Fibroblast of lung (primary cell): ENCODE measurements around the gene NRG2. TPM values are rescaled to one million over a fixed set of nuclear protein-coding genes. Genes with fewer than 3 reads are reported as not detected.

ENCODE experiments used
- DNase-seq, 2 donors: peaks; one replicate each; pipeline versions ENCODE4 v3.0.0 to v3.0.0-alpha.2; 2010; ENCODE audit warnings: low read depth in 2 of 2
- H2AFZ ChIP-seq: 2 replicates; pipeline ENCODE4 v1.5.1; 2012; ENCODE audit warnings: low read length, control low read depth, inconsistent platforms
- H3K27ac ChIP-seq: 2 replicates; pipeline ENCODE4 v1.5.1; 2011; ENCODE audit warnings: low read length, control low read depth; ENCODE audit not compliant: insufficient read depth
- H3K27me3 ChIP-seq: 2 replicates; pipeline ENCODE4 v1.5.1; 2011; ENCODE audit warnings: mild to moderate bottlenecking, low read length; ENCODE audit not compliant: control insufficient read depth, insufficient read depth
- H3K36me3 ChIP-seq: 2 replicates; pipeline ENCODE4 v1.5.1; 2011; ENCODE audit warnings: low read length; ENCODE audit not compliant: control insufficient read depth, insufficient read depth
- H3K4me1 ChIP-seq: 2 replicates; pipeline ENCODE4 v1.5.1; 2011; ENCODE audit warnings: low read length; ENCODE audit not compliant: control insufficient read depth, insufficient read depth; ENCODE audit errors: extremely low read depth
- H3K4me2 ChIP-seq: 2 replicates; pipeline ENCODE4 v1.5.1; 2011; ENCODE audit warnings: low read length, control low read depth; ENCODE audit not compliant: insufficient read depth; ENCODE audit errors: extremely low read depth
- H3K4me3 ChIP-seq, 4 experiments: fragments of 200-600 bp in 1 of 4; sonication (generic) in 1 of 4; replicated peaks in 1 of 4; 2 replicates each; pipeline ENCODE4 v1.5.1; 2011 to 2016; ENCODE audit warnings: low read length in 4 of 4, low read depth in 3 of 4, mild to moderate bottlenecking in 3 of 4, control low read depth in 2 of 4, inconsistent platforms in 1 of 4, mixed read lengths in 1 of 4; ENCODE audit not compliant: insufficient read depth in 1 of 4; ENCODE audit errors: control extremely low read depth in 1 of 4
- H3K79me2 ChIP-seq: 2 replicates; pipeline ENCODE4 v1.5.1; 2012; ENCODE audit warnings: mild to moderate bottlenecking, low read length, inconsistent platforms; ENCODE audit not compliant: control insufficient read depth, insufficient read depth
- H3K9ac ChIP-seq: 2 replicates; pipeline ENCODE4 v1.5.1; 2011; ENCODE audit warnings: mild to moderate bottlenecking, low read length, control low read depth; ENCODE audit not compliant: insufficient read depth
- H3K9me3 ChIP-seq: 2 replicates; pipeline ENCODE4 v1.5.1; 2012; ENCODE audit warnings: low read depth, low read length; ENCODE audit not compliant: control insufficient read depth, insufficient read depth
- H4K20me1 ChIP-seq: 2 replicates; pipeline ENCODE4 v1.5.1; 2011; ENCODE audit warnings: low read length; ENCODE audit not compliant: control insufficient read depth, insufficient read depth; ENCODE audit errors: extremely low read depth
- CTCF ChIP-seq, 2 donors: IDR thresholded peaks in 1 of 2; conservative IDR thresholded peaks in 1 of 2; 1 replicate in 1 of 2; 2 replicates in 1 of 2; pipeline ENCODE4 v1.5.1; 2011 to 2012; ENCODE audit warnings: low read length in 2 of 2, control low read depth in 1 of 2, inconsistent platforms in 1 of 2, low read depth in 1 of 2, mild to moderate bottlenecking in 1 of 2
- EZH2 ChIP-seq: IDR thresholded peaks from 2 replicates; pipeline ENCODE4 v1.5.1; 2012; ENCODE audit warnings: low read length, control low read depth, mild to moderate bottlenecking; ENCODE audit errors: missing control alignments
- polyA plus RNA-seq, 2 donors: library from polyadenylated mRNA; depleted of rRNA in 1 of 2; stranded (reverse) in 1 of 2; unstranded in 1 of 2; fragments of >200 nt; gene quantifications; 2 replicates each; pipeline ENCODE4 v1.2.1, GENCODE V29; 2011 to 2012; ENCODE audit warnings: missing spikeins in 1 of 2
- total RNA-seq: library from RNA; depleted of rRNA; stranded (reverse); fragments of >200 nt; gene quantifications from 2 replicates; pipeline ENCODE4 v1.2.1, GENCODE V29; 2014

NRG2 gene
- total and polyA plus RNA-seq, 2 donors (not counting 1 experiment from before 2014, with no cell fraction given) = 0.28 to 1.3 TPM

DNA sequence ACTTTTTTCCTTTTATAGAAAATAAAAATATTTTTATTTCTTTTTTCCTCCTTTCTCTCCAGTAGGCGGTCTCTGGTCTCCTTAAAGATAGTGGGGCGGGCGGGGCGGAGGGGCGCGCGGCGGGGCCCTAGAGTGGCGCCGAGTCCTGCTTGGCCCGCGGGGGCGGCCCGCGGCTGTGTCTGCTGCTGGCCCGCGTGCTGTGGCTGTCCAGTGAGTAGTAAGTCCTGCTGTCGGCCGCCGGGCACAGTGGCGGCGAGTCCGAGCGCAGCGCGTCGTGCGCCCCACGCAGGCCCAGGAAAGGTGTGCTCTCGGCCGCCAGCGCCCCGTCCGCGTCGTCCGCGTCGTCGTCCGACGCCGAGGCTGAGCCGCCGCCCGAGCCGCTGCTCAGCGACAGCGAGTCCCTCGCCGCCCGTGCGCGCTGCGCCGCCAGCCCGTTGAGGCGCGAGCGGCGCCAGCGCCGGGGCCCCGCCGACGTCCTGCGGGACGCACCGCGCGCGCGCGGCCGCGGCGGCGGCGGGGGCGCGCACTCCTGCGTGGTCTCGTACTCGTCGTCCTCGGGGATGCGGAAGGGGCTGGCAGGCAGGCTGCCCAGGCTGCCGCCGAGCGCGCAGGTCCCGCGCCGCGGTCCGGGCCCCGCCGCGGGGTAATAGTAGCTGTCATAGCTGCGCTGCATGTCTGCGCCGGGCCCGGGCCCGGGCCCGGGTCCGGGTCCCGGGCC lies 195.2 kb downstream of the NRG2 start:
- H3K4me2 ChIP-seq = peak overlapping the region; percentile 44
- TF ChIP-seq CTCF (conservative IDR thresholded peaks at IDR 0.05 in 1 of 2, IDR thresholded peaks at IDR 0.05 in 1 of 2; ENCODE audit: low read depth in 1 of 2, low read length in 2 of 2) (no peak), EZH2 (peak; percentile 55)
- peaks cover 9% of the 10 kb centered on the region for H3K27me3 ChIP-seq
- peak overlapping the region; percentile 49 for H2AFZ ChIP-seq
- no peak overlapping the region for H3K27ac ChIP-seq
- H3K4me1 ChIP-seq = no peaks in the 10 kb centered on the region
- H3K4me3 ChIP-seq = peak overlapping the region in 2 of 4 experiments; percentile 14 to 33
- no peaks in the 10 kb centered on the region for H3K9me3 ChIP-seq
- H3K79me2 ChIP-seq = no peaks in the 10 kb centered on the region
- H3K36me3 ChIP-seq = no peaks in the 10 kb centered on the region
- H3K9ac ChIP-seq = no peak overlapping the region
- H4K20me1 ChIP-seq = no peaks in the 10 kb centered on the region
- peak in 1 of 2 donors; percentile 40 for DNase-seq

- Histone ChIP-seq H3K4me1 (no peaks in the 10 kb centered on the region), H3K9me3 (no peaks in the 10 kb centered on the region), H3K9ac (no peak overlapping the region), H3K79me2 (no peaks in the 10 kb centered on the region), H2AFZ (no peak overlapping the region), H4K20me1 (no peaks in the 10 kb centered on the region), H3K4me2 (no peak overlapping the region), H3K4me3 (no peak overlapping the region), H3K27ac (no peak overlapping the region), H3K27me3 (peaks cover 9% of the 10 kb centered on the region), H3K36me3 (no peaks in the 10 kb centered on the region)
- DNase-seq = no peak
- TF ChIP-seq CTCF (conservative IDR thresholded peaks at IDR 0.05 in 1 of 2, IDR thresholded peaks at IDR 0.05 in 1 of 2; ENCODE audit: low read depth in 1 of 2, low read length in 2 of 2) (no peak), EZH2 (no peak)
These were observed 196.0 kb downstream of the NRG2 start for GRCh38 chr5:139847091-139847490.

GRCh38 chr5:139845846-139846681 lies 197.0 kb downstream of the NRG2 start:
- no peak overlapping the region for H3K9ac ChIP-seq
- H4K20me1 ChIP-seq = no peaks in the 10 kb centered on the region
- H3K79me2 ChIP-seq = no peaks in the 10 kb centered on the region
- DNase-seq = no peak
- H3K36me3 ChIP-seq = no peaks in the 10 kb centered on the region
- peaks cover 9% of the 10 kb centered on the region for H3K27me3 ChIP-seq
- no peak overlapping the region for H2AFZ ChIP-seq
- no peak overlapping the region for H3K27ac ChIP-seq
- H3K4me1 ChIP-seq = no peaks in the 10 kb centered on the region
- no peak overlapping the region for H3K4me3 ChIP-seq
- no peak overlapping the region for H3K4me2 ChIP-seq
- no peaks in the 10 kb centered on the region for H3K9me3 ChIP-seq
- no peak for TF ChIP-seq CTCF (conservative IDR thresholded peaks at IDR 0.05 in 1 of 2, IDR thresholded peaks at IDR 0.05 in 1 of 2; ENCODE audit: low read depth in 1 of 2, low read length in 2 of 2)
